ENCODE results near the gene DOK5.

Gene DOK5

GRCh38 chr20:54640800-54641199, 165.4 kb downstream of the DOK5 start:
- Mint-ChIP-seq H3K4me3 (no peak overlapping the region), H3K27ac (no peak overlapping the region)

GRCh38 chr20:54642864-54643667, 167.7 kb downstream of the DOK5 start:
- Mint-ChIP-seq H3K27ac (no peak overlapping the region), H3K4me1 (ENCODE audit: low read depth) (no peaks in the 10 kb centered on the region), H3K9me3 (no peaks in the 10 kb centered on the region), H3K4me3 (no peak overlapping the region), H3K27me3 (peaks cover 8% of the 10 kb centered on the region), H3K36me3 (ENCODE audit: low read depth) (no peaks in the 10 kb centered on the region)
- DNase-seq, result no peak

More at GRCh38 chr20:54640800-54641199, 165.4 kb downstream of the DOK5 start:
- Mint-ChIP-seq H3K4me1 (ENCODE audit: low read depth) (no peaks in the 10 kb centered on the region), H3K27me3 (peaks cover 10% of the 10 kb centered on the region), H3K36me3 (ENCODE audit: low read depth) (no peaks in the 10 kb centered on the region), H3K9me3 (no peaks in the 10 kb centered on the region)
- DNase-seq, result no peak

- no peaks in the 10 kb centered on the region for H3K9me3 Mint-ChIP-seq
- H3K27me3 Mint-ChIP-seq, result peaks cover 11% of the 10 kb centered on the region
- no peaks in the 10 kb centered on the region for H3K36me3 Mint-ChIP-seq (ENCODE audit: low read depth)
- DNase-seq, result no peak
- no peak overlapping the region for H3K27ac Mint-ChIP-seq
- no peaks in the 10 kb centered on the region for H3K4me1 Mint-ChIP-seq (ENCODE audit: low read depth)
- no peak overlapping the region for H3K4me3 Mint-ChIP-seq
Observed at GRCh38 chr20:54643761-54644160, 168.4 kb downstream of the DOK5 start.

GRCh38 chr20:54645445-54646155, 170.2 kb downstream of the DOK5 start:
- Mint-ChIP-seq H3K4me3 (no peak overlapping the region), H3K27ac (no peak overlapping the region), H3K36me3 (ENCODE audit: low read depth) (no peaks in the 10 kb centered on the region), H3K4me1 (ENCODE audit: low read depth) (no peaks in the 10 kb centered on the region), H3K27me3 (peaks cover 9% of the 10 kb centered on the region), H3K9me3 (no peaks in the 10 kb centered on the region)
- no peak for DNase-seq

- no peaks in the 10 kb centered on the region for H3K36me3 Mint-ChIP-seq (ENCODE audit: low read depth)
- no peaks in the 10 kb centered on the region for H3K4me1 Mint-ChIP-seq (ENCODE audit: low read depth)
- no peaks in the 10 kb centered on the region for H3K9me3 Mint-ChIP-seq
- no peak overlapping the region for H3K27ac Mint-ChIP-seq
- H3K27me3 Mint-ChIP-seq, result peaks cover 15% of the 10 kb centered on the region
- no peak overlapping the region for H3K4me3 Mint-ChIP-seq
- DNase-seq, result no peak
Observed at GRCh38 chr20:54646156-54646517, 170.7 kb downstream of the DOK5 start.

- H3K27me3 Mint-ChIP-seq, result peaks cover 29% of the 10 kb centered on the region
- no peak for DNase-seq
- H3K36me3 Mint-ChIP-seq (ENCODE audit: low read depth), result no peaks in the 10 kb centered on the region
- no peaks in the 10 kb centered on the region for H3K4me1 Mint-ChIP-seq (ENCODE audit: low read depth)
- H3K9me3 Mint-ChIP-seq, result no peaks in the 10 kb centered on the region
- no peak overlapping the region for H3K27ac Mint-ChIP-seq
- H3K4me3 Mint-ChIP-seq, result no peak overlapping the region
Observed at GRCh38 chr20:54648421-54649142, 173.2 kb downstream of the DOK5 start.

GRCh38 chr20:54649511-54649962, 174.1 kb downstream of the DOK5 start:
- Mint-ChIP-seq H3K4me1 (ENCODE audit: low read depth) (no peaks in the 10 kb centered on the region), H3K9me3 (no peaks in the 10 kb centered on the region), H3K27me3 (peaks cover 29% of the 10 kb centered on the region), H3K36me3 (ENCODE audit: low read depth) (no peaks in the 10 kb centered on the region), H3K27ac (no peak overlapping the region), H3K4me3 (no peak overlapping the region)
- peak; percentile 75 for DNase-seq

- no peak for DNase-seq
- Mint-ChIP-seq H3K27ac (no peak overlapping the region), H3K4me1 (ENCODE audit: low read depth) (no peaks in the 10 kb centered on the region), H3K36me3 (ENCODE audit: low read depth) (no peaks in the 10 kb centered on the region), H3K4me3 (no peak overlapping the region), H3K9me3 (no peaks in the 10 kb centered on the region), H3K27me3 (peaks cover 29% of the 10 kb centered on the region)
Observed at GRCh38 chr20:54650052-54650719, 174.8 kb downstream of the DOK5 start.

GRCh38 chr20:54651252-54651651, 175.9 kb downstream of the DOK5 start:
- Mint-ChIP-seq H3K27ac (no peak overlapping the region), H3K9me3 (no peaks in the 10 kb centered on the region), H3K4me1 (ENCODE audit: low read depth) (no peaks in the 10 kb centered on the region), H3K4me3 (no peak overlapping the region), H3K36me3 (ENCODE audit: low read depth) (no peaks in the 10 kb centered on the region), H3K27me3 (peaks cover 29% of the 10 kb centered on the region)
- no peak for DNase-seq

- H3K9me3 Mint-ChIP-seq, result no peaks in the 10 kb centered on the region
- H3K4me3 Mint-ChIP-seq, result no peak overlapping the region
- H3K27me3 Mint-ChIP-seq, result peaks cover 27% of the 10 kb centered on the region
- H3K27ac Mint-ChIP-seq, result no peak overlapping the region
- no peak for DNase-seq
- H3K36me3 Mint-ChIP-seq (ENCODE audit: low read depth), result no peaks in the 10 kb centered on the region
- H3K4me1 Mint-ChIP-seq (ENCODE audit: low read depth), result no peaks in the 10 kb centered on the region
Observed at GRCh38 chr20:54654450-54654849, 179.1 kb downstream of the DOK5 start.

GRCh38 chr20:54657268-54657826, 182.0 kb downstream of the DOK5 start:
- Mint-ChIP-seq H3K4me3 (no peak overlapping the region), H3K36me3 (ENCODE audit: low read depth) (no peaks in the 10 kb centered on the region), H3K4me1 (ENCODE audit: low read depth) (no peaks in the 10 kb centered on the region), H3K27ac (no peak overlapping the region), H3K27me3 (peaks cover 27% of the 10 kb centered on the region), H3K9me3 (no peaks in the 10 kb centered on the region)
- DNase-seq, result no peak

GRCh38 chr20:54658525-54658924, 183.1 kb downstream of the DOK5 start:
- Mint-ChIP-seq H3K27me3 (peaks cover 27% of the 10 kb centered on the region), H3K9me3 (no peaks in the 10 kb centered on the region), H3K4me1 (ENCODE audit: low read depth) (no peaks in the 10 kb centered on the region), H3K27ac (no peak overlapping the region), H3K4me3 (no peak overlapping the region), H3K36me3 (ENCODE audit: low read depth) (no peaks in the 10 kb centered on the region)
- no peak for DNase-seq

- H3K4me3 Mint-ChIP-seq, result no peak overlapping the region
- H3K4me1 Mint-ChIP-seq (ENCODE audit: low read depth), result peaks cover 2% of the 10 kb centered on the region
- H3K36me3 Mint-ChIP-seq (ENCODE audit: low read depth), result no peaks in the 10 kb centered on the region
- no peaks in the 10 kb centered on the region for H3K9me3 Mint-ChIP-seq
- H3K27ac Mint-ChIP-seq, result no peak overlapping the region
- DNase-seq, result no peak
- peaks cover 39% of the 10 kb centered on the region for H3K27me3 Mint-ChIP-seq
Observed at GRCh38 chr20:54661265-54661664, 185.9 kb downstream of the DOK5 start.

- peaks cover 44% of the 10 kb centered on the region for H3K27me3 Mint-ChIP-seq
- peaks cover 2% of the 10 kb centered on the region for H3K4me1 Mint-ChIP-seq (ENCODE audit: low read depth)
- no peak for DNase-seq
- no peaks in the 10 kb centered on the region for H3K36me3 Mint-ChIP-seq (ENCODE audit: low read depth)
- H3K4me3 Mint-ChIP-seq, result no peak overlapping the region
- no peak overlapping the region for H3K27ac Mint-ChIP-seq
- H3K9me3 Mint-ChIP-seq, result no peaks in the 10 kb centered on the region
Observed at GRCh38 chr20:54661880-54662465, 186.6 kb downstream of the DOK5 start.

Measured in activated T-cell treated with anti-CD3 and anti-CD28 coated beads, Interleukin-2, amount 50 U/mL, for 24 hours (primary cell).